Measurements from ENCODE around the gene CDCA4. TPM values are rescaled to one million over a fixed set of nuclear protein-coding genes. Genes with fewer than 3 reads are reported as not detected.

The CDCA4 gene
- total RNA-seq, 2 donors from 2014 or later = 3.2 to 3.3 TPM

Other genes with a start within 250 kb of the CDCA4 start
- gene AKT1, start 225.3 kb downstream of the CDCA4 start, total RNA-seq = 100 to 1,000 TPM; 113 to 127 TPM
- gene ZBTB42, start 220.0 kb downstream of the CDCA4 start, total RNA-seq = 1 to 10 TPM; 5.2 to 8.1 TPM
- 10 to 100 TPM; 12.4 to 17.2 TPM for gene CEP170B, start 155.8 kb downstream of the CDCA4 start, total RNA-seq
- under 1 TPM; 0.13 to 0.24 TPM for gene PLD4, start 96.2 kb downstream of the CDCA4 start, total RNA-seq
- 1 to 10 TPM; 7.1 to 9.7 TPM for gene AHNAK2, start 42.7 kb downstream of the CDCA4 start, total RNA-seq
- 1 to 10 TPM; 1.9 TPM for gene CLBA1, start 35.3 kb downstream of the CDCA4 start, total RNA-seq
- gene GPR132, start 44.3 kb upstream of the CDCA4 start, total RNA-seq = 1 to 10 TPM; 1.1 to 2.1 TPM
- 10 to 100 TPM; 22.4 to 25.5 TPM for gene JAG2, start 147.7 kb upstream of the CDCA4 start, total RNA-seq
- 10 to 100 TPM; 25.9 to 29.1 TPM for gene NUDT14, start 160.2 kb upstream of the CDCA4 start, total RNA-seq
- 10 to 100 TPM; 37.7 to 42.7 TPM for gene BTBD6, start 227.4 kb upstream of the CDCA4 start, total RNA-seq

Data from left cardiac atrium (tissue), 2 donors.